DOHH2 (cell line): ENCODE results near the gene FANCI.

Experiments
- EZH2phosphoT487 ChIP-seq: fragments of 200-600 bp; sonication (generic); IDR thresholded peaks from 2 replicates; pipeline ENCODE4 v1.6.1; 2017; ENCODE audit warnings: borderline replicate concordance, mild to moderate bottlenecking, antibody characterized with exemption, low read length, moderate library complexity, mixed read lengths
- TF ChIP-seq, protein P1 (sequence below): fragments of 200-600 bp; sonication (generic); IDR thresholded peaks from one replicate; pipeline ENCODE4 v1.5.1; 2014; ENCODE audit warnings: antibody characterized with exemption, mild to moderate bottlenecking, low read depth, low read length; ENCODE audit not compliant: poor library complexity, severe bottlenecking

DNA sequence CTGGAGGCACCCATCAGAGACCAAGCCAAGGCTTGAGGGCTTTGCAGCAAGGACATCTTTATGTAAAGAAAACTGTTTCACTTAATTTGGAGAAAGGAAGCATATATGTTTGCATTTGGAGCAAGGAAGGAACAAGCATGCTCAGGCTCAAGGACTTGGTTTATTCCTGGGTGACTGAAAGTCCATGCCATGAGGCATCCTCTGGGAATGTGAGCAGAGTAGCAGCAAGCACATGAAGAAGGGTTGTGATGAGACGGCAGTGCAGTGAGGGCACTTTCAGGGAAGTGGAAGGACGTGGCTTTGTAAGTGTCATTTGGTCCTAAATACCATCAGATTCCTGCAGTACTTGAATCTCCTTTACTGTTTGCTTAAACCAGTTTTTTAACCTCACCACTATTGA lies 64.0 kb downstream of the FANCI start:
- TF ChIP-seq, protein P1, sequence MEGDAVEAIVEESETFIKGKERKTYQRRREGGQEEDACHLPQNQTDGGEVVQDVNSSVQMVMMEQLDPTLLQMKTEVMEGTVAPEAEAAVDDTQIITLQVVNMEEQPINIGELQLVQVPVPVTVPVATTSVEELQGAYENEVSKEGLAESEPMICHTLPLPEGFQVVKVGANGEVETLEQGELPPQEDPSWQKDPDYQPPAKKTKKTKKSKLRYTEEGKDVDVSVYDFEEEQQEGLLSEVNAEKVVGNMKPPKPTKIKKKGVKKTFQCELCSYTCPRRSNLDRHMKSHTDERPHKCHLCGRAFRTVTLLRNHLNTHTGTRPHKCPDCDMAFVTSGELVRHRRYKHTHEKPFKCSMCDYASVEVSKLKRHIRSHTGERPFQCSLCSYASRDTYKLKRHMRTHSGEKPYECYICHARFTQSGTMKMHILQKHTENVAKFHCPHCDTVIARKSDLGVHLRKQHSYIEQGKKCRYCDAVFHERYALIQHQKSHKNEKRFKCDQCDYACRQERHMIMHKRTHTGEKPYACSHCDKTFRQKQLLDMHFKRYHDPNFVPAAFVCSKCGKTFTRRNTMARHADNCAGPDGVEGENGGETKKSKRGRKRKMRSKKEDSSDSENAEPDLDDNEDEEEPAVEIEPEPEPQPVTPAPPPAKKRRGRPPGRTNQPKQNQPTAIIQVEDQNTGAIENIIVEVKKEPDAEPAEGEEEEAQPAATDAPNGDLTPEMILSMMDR = no peak
- TF ChIP-seq EZH2phosphoT487 = no peak
